ENCODE data around the gene TOP3A. TPM values are rescaled to one million over a fixed set of nuclear protein-coding genes. Genes with fewer than 3 reads are reported as not detected.

Gene TOP3A
- total RNA-seq, 1 experiment from 2014 or later: 56.1 TPM

DNA sequence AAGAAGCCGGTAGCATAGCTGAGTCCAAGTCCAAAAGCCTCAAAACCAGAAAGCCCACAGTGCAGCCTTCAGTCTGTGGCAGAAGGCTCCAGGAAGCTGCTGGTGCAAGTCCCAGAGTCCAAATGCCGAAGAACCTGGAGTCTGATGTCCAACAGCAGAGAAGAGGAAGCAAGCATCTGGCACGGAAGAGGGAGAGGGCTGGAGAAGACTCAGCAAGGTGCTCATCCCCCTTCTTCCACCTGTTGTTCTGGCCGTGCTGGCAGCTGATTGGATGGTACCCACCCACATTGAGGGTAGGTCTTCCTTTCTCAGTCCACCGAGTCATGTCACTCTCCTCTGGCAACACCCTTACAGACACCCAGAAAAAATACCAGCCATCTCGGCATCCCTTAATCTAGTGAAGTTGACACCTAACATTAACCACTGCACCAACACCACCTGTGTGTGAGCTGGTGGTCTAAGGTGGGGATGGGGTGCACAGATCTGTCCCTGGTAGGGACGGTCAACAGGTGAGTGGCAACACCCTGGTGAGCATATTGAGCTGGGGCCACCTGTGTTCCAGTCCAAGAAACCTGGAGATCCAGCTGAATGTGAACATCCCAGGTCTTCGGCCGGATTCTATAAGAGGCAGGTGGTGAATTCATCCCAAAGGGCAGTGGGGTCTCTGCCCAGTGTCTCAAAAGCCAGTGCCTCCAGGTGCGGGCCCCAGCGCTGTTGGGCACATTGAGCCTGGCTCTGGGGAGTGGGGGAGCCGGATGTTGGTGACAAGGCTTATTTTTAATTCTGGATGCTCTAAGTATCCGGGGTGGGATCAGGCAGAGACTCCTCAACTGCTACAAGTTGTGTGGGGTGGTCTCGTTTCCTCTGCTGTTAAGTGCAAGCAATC, 44.5 kb downstream of the TOP3A start (continued):
- TF ChIP-seq OVOL2 (CRISPR knock-in tag; IDR thresholded peaks at IDR 0.05; ENCODE audit: borderline replicate concordance) (no peak), ZNF671 (CRISPR knock-in tag; IDR thresholded peaks at IDR 0.05) (no peak), TEAD1 (CRISPR knock-in tag; IDR thresholded peaks at IDR 0.05) (no peak), PRRX2 (CRISPR knock-in tag; IDR thresholded peaks at IDR 0.05) (no peak; the same call in 1 of the 2 replicates), CBFB (CRISPR knock-in tag; IDR thresholded peaks at IDR 0.05; ENCODE audit: low read depth) (no peak)
- TF ChIP-seq, protein P1, sequence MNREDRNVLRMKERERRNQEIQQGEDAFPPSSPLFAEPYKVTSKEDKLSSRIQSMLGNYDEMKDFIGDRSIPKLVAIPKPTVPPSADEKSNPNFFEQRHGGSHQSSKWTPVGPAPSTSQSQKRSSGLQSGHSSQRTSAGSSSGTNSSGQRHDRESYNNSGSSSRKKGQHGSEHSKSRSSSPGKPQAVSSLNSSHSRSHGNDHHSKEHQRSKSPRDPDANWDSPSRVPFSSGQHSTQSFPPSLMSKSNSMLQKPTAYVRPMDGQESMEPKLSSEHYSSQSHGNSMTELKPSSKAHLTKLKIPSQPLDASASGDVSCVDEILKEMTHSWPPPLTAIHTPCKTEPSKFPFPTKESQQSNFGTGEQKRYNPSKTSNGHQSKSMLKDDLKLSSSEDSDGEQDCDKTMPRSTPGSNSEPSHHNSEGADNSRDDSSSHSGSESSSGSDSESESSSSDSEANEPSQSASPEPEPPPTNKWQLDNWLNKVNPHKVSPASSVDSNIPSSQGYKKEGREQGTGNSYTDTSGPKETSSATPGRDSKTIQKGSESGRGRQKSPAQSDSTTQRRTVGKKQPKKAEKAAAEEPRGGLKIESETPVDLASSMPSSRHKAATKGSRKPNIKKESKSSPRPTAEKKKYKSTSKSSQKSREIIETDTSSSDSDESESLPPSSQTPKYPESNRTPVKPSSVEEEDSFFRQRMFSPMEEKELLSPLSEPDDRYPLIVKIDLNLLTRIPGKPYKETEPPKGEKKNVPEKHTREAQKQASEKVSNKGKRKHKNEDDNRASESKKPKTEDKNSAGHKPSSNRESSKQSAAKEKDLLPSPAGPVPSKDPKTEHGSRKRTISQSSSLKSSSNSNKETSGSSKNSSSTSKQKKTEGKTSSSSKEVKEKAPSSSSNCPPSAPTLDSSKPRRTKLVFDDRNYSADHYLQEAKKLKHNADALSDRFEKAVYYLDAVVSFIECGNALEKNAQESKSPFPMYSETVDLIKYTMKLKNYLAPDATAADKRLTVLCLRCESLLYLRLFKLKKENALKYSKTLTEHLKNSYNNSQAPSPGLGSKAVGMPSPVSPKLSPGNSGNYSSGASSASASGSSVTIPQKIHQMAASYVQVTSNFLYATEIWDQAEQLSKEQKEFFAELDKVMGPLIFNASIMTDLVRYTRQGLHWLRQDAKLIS (CRISPR knock-in tag; IDR thresholded peaks at IDR 0.05; ENCODE audit: borderline replicate concordance): no peak
- TF ChIP-seq, protein P2, sequence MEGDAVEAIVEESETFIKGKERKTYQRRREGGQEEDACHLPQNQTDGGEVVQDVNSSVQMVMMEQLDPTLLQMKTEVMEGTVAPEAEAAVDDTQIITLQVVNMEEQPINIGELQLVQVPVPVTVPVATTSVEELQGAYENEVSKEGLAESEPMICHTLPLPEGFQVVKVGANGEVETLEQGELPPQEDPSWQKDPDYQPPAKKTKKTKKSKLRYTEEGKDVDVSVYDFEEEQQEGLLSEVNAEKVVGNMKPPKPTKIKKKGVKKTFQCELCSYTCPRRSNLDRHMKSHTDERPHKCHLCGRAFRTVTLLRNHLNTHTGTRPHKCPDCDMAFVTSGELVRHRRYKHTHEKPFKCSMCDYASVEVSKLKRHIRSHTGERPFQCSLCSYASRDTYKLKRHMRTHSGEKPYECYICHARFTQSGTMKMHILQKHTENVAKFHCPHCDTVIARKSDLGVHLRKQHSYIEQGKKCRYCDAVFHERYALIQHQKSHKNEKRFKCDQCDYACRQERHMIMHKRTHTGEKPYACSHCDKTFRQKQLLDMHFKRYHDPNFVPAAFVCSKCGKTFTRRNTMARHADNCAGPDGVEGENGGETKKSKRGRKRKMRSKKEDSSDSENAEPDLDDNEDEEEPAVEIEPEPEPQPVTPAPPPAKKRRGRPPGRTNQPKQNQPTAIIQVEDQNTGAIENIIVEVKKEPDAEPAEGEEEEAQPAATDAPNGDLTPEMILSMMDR (IDR thresholded peaks at IDR 0.05): no peak
- TF ChIP-seq, protein P3, sequence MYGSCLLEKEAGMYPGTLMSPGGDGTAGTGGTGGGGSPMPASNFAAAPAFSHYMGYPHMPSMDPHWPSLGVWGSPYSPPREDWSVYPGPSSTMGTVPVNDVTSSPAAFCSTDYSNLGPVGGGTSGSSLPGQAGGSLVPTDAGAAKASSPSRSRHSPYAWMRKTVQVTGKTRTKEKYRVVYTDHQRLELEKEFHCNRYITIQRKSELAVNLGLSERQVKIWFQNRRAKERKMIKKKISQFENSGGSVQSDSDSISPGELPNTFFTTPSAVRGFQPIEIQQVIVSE (CRISPR knock-in tag; IDR thresholded peaks at IDR 0.05; ENCODE audit: borderline replicate concordance): no peak
- TF ChIP-seq, protein P4, sequence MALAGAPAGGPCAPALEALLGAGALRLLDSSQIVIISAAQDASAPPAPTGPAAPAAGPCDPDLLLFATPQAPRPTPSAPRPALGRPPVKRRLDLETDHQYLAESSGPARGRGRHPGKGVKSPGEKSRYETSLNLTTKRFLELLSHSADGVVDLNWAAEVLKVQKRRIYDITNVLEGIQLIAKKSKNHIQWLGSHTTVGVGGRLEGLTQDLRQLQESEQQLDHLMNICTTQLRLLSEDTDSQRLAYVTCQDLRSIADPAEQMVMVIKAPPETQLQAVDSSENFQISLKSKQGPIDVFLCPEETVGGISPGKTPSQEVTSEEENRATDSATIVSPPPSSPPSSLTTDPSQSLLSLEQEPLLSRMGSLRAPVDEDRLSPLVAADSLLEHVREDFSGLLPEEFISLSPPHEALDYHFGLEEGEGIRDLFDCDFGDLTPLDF (CRISPR knock-in tag; IDR thresholded peaks at IDR 0.05): no peak

DNA sequence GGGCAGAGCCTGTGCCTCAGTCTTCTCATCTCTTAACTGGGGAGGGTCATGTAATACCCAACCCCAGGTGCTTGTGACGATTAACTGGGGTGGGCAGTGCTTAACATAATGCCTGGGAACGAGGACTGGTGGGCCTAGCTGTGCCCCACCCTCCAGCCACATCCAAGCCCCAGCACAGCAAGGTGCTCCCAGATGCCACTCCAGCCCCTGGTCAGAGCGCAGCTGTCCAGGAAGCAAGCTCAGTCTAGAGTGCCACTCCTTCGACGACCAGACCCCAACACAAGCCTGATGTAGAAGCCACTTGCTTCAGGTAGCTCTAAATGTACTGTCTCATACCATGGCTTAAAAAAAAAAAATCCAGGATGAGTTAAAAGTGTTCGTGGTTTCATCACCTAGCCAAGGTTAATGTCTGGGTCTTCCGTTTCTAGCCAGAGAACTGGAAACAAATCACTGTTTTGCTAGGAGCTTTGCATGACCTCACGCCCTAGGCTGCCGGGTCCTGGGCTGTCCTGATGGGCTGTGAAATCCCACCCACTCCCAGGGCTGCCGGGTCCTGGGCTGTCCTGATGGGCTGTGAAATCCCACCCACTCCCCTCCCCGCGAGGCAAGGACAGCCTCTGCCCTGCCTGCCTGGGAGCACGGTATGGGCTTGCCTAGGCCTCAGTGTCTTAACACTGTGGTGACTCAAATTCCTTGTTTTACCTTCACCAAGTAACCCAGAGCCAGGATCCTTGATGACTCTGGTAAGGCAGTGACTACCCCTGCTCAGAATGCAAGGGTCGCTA, 46.7 kb downstream of the TOP3A start:
- ChIA-PET POLR2A (interaction anchor here (1.2 kb wide), 1 partner anchor 115 kb away, joined by 3 read pairs; no protein-coding TSS in a partner anchor), CTCF (interaction anchor here (0.5 to 1.8 kb wide), 5 partner anchors 13 to 1590 kb away, joined by 3 to 9 read pairs (median 4); no protein-coding TSS in a partner anchor)
- DNase-seq (ENCODE audit: low spot score) (peak; percentile 58), ATAC-seq (peak; percentile 86)
- peaks cover 8% of the 10 kb centered on the region for H3K4me1 Mint-ChIP-seq
- TF ChIP-seq GABPB1 (CRISPR knock-in tag; IDR thresholded peaks at IDR 0.05) (peak; percentile 18; the same call in 1 of the 2 replicates), ETV6 (CRISPR knock-in tag; IDR thresholded peaks at IDR 0.05) (0 out of 2 replicates have a peak, but pooled peaks have one; percentile 24), NR1H2 (CRISPR knock-in tag; IDR thresholded peaks at IDR 0.05) (no peak), CREM (CRISPR knock-in tag; IDR thresholded peaks at IDR 0.05) (no peak), NFYB (CRISPR knock-in tag; conservative IDR thresholded peaks at IDR 0.05; ENCODE audit: low read depth) (no peak), FOXK1 (CRISPR knock-in tag; IDR thresholded peaks at IDR 0.05) (no peak)
- TF ChIP-seq, protein P5, sequence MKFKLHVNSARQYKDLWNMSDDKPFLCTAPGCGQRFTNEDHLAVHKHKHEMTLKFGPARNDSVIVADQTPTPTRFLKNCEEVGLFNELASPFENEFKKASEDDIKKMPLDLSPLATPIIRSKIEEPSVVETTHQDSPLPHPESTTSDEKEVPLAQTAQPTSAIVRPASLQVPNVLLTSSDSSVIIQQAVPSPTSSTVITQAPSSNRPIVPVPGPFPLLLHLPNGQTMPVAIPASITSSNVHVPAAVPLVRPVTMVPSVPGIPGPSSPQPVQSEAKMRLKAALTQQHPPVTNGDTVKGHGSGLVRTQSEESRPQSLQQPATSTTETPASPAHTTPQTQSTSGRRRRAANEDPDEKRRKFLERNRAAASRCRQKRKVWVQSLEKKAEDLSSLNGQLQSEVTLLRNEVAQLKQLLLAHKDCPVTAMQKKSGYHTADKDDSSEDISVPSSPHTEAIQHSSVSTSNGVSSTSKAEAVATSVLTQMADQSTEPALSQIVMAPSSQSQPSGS (CRISPR knock-in tag; IDR thresholded peaks at IDR 0.05; ENCODE audit: borderline replicate concordance, low read depth): no peak
- TF ChIP-seq, protein P6, sequence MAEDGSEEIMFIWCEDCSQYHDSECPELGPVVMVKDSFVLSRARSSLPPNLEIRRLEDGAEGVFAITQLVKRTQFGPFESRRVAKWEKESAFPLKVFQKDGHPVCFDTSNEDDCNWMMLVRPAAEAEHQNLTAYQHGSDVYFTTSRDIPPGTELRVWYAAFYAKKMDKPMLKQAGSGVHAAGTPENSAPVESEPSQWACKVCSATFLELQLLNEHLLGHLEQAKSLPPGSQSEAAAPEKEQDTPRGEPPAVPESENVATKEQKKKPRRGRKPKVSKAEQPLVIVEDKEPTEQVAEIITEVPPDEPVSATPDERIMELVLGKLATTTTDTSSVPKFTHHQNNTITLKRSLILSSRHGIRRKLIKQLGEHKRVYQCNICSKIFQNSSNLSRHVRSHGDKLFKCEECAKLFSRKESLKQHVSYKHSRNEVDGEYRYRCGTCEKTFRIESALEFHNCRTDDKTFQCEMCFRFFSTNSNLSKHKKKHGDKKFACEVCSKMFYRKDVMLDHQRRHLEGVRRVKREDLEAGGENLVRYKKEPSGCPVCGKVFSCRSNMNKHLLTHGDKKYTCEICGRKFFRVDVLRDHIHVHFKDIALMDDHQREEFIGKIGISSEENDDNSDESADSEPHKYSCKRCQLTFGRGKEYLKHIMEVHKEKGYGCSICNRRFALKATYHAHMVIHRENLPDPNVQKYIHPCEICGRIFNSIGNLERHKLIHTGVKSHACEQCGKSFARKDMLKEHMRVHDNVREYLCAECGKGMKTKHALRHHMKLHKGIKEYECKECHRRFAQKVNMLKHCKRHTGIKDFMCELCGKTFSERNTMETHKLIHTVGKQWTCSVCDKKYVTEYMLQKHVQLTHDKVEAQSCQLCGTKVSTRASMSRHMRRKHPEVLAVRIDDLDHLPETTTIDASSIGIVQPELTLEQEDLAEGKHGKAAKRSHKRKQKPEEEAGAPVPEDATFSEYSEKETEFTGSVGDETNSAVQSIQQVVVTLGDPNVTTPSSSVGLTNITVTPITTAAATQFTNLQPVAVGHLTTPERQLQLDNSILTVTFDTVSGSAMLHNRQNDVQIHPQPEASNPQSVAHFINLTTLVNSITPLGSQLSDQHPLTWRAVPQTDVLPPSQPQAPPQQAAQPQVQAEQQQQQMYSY (CRISPR knock-in tag; IDR thresholded peaks at IDR 0.05): no peak
- H3K27me3 Mint-ChIP-seq (ENCODE audit: low read depth): no peaks in the 10 kb centered on the region
- no peaks in the 10 kb centered on the region for H3K9me3 Mint-ChIP-seq
- H3K36me3 Mint-ChIP-seq: peaks cover 11% of the 10 kb centered on the region
- H3K4me3 Mint-ChIP-seq: no peak overlapping the region
- H3K27ac Mint-ChIP-seq: peak overlapping the region; percentile 93

Measured in WTC11 (cell line).